Activated CD4-positive, alpha-beta T cell treated with anti-CD3 and anti-CD28 coated beads, Interleukin-2, amount 50 U/mL, for 4 hours (primary cell): ENCODE results near the gene ADM2.
A peak's percentile ranks its signal among the peaks of the same experiment; 100 is the strongest.

Experiments
- DNase-seq, 2 experiments: peaks; one replicate each; pipeline ENCODE4 v3.0.0-alpha.2; 2020

Gene ADM2

DNA sequence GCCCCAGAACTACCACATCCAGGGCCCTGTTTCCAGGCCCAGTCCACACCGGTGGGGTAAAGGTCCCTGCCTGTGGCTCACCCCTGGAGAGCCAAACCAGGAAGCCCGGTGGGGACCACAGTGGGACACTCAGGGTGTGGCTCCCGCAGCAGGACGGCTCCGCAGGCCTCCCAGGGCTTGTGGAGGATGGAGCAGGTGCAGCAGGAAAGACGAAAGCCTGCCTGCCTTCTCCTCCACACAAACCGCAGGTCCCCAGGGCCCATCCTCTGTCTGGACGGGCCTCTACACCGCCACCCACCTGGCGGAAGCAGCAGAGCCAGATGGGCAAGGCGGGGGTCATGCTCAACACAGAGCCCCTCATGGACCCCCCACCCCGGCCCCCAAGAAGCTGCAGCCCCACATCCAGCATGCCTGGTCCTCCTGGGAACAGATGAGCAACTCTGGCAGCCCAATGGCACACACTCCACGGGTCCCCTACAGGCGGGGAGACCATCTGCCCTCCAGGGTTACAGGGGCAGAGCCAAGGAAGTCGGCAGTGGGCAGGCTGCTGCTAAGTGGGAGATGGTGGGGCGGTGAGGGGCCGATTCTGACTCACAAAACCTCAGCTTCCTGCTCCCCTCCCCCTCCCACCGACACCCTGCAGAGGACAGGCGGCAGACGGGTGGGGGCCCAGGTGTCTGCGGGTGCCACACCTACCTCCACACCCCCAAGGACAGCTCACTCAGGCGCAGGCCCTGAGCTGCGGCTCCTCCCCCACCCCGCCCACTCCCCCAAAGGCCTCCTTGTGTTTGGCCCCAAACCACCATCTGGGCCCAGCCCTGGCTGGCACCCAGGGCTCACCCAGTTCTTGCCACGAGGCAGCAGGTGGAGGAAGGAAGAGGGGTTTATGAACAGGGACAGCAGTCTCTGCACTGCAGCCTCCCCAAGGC lies 11.7 kb upstream of the ADM2 start:
- DNase-seq = peak; percentile 94

- DNase-seq = no peak
Observed at GRCh38 chr22:50470491-50470890, 10.9 kb upstream of the ADM2 start.

DNA sequence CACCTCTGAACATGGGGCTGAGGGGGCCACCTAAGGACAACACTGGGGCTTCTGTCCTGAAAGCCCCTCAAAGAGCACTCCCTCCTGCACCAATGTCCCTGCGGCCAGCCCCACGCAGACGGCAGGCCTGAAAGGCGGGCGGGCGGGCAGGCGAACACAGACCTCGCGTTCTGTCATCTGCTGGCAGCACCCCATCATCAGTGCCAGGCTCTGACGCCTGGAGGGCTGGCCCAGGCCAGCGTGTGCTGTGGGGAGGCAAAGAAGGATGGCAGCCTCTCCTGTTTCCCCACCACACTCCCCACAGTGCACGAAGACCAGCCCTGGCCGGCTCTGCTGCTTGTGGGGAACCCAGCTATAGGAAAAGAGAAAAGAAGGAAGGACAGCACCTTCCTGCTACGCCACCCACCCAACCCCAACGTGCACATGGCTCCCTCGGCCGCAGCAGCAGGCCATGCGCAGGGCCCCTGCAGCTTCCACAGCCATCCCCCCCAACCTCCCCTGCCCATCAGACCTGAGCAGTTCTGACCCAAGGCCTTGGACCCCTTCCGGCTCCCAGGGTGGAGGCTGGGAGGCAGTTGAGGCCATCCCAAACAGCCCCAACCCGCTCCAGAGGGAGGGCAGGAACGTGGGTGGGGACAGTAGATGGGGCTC lies 10.0 kb upstream of the ADM2 start:
- DNase-seq = no peak

- no peak for DNase-seq
Observed at GRCh38 chr22:50471962-50472361, 9.4 kb upstream of the ADM2 start.

DNA sequence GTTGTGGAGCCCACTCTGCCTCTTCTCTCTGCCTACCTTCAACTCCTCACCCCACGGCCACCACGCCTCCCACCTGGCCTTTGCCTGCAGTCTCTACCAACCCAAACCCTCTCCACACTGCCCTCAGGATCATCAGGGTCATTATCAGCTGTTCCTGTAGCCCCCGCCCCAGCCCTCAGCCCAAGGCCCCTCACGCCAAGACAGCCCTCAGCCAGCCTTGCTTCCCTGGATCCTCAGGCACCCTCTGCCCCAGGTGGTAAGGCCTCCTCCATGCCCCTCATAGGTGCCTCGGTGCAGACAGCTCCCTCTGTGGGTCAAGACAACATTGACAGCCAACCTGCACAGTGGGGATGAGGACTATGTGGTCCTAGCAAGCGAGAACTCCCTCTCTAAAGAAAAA lies 8.3 kb upstream of the ADM2 start:
- peak; percentile 39 to 45 for DNase-seq

DNA sequence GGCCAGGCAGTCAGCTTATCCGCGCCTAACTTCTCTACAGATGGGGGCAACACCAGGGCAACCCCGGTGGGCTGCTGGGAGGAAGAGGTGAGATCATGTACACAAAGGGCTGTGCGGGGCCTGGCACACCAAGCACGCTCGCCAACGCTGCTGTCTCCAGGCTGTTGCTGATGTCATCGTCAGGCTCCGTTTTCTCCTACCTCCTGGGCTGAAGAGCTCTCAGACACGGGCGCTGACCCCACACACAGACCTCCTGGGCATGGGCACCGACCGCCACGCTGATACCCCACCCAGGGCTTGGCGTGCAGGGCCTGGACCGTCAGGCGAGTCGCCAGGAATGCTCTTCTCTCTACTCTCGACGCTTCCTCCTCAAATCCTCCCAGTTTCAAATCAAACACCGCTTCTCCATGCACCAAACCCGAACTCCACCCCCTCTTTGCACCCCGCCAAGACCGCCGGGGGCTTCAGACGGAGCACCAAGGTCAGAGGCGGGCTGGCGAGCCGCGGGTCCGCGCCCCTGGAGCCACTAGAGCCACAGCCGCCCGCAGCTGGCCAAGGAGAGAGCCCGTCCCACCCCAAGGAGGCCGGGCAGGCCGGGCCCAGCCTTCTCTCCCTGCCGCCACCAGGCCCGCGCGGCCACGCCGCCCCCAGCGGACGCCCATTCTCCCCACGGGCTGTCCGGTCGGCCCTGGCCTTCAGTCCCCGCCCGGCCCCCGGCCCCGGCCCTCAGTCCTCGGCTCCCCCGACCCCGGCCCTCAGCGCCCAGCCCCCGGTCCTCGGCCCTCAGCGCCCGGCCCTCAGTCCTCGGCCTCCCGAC lies 7.3 kb upstream of the ADM2 start:
- DNase-seq = peak in 1 of 2 experiments; percentile 21

GRCh38 chr22:50474710-50475651 lies 6.4 kb upstream of the ADM2 start, which contains the start of gene SBF1:
Gene SBF1, minus strand, starts transcription at chr22:50475035. Its CDS starts 195 bp downstream, at chr22:50474840.
- peak; percentile 80 to 81 for DNase-seq

GRCh38 chr22:50475652-50476002 lies 5.7 kb upstream of the ADM2 start:
- DNase-seq = no peak

GRCh38 chr22:50476868-50477267 lies 4.5 kb upstream of the ADM2 start:
- DNase-seq = no peak

DNA sequence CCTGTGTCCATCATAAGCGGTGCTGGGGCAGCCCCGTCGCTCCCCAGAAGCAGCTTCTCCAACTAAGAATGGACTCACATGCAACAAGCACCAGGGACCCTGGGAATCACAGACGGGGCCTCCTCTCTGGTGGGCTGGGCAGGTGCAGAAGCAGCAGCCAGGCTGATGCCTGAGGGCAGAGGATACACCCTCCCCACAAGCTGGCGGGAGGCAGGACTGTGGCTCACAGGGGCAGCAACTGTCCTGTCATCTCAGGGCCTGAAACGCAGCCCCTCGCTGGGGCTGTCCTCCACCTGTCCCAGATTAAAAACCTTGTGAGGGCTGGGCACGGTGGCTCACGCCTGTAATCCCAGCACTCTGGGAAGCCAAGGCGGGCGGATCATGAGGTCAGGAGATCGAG lies 3.4 kb upstream of the ADM2 start:
- DNase-seq = no peak

DNA sequence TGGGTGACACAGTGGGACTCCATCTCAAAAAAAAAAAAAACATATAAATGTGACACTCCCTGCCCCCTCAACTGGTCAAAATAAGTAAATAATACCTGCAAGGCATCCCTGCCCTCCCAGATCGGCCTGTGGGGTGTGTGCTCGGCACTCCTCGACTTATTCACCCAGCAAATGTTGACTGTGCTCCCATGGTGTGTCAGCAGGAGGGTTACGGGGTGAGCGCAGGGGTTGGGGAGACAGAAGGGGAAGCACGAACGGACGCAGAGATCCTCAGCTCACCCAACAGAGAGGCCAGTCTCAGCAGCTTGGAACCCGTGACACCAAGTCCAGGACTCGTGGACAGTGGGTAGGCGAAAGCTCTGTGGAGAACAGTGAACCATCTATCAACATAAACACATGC lies 1.6 kb upstream of the ADM2 start:
- DNase-seq = no peak

GRCh38 chr22:50481045-50481439 lies 301 bp upstream of the ADM2 start:
- DNase-seq = no peak

GRCh38 chr22:50482107-50483074 lies 1.0 kb downstream of the ADM2 start:
- DNase-seq = no peak

- no peak for DNase-seq
Observed at GRCh38 chr22:50483106-50483505, 1.8 kb downstream of the ADM2 start.

DNA sequence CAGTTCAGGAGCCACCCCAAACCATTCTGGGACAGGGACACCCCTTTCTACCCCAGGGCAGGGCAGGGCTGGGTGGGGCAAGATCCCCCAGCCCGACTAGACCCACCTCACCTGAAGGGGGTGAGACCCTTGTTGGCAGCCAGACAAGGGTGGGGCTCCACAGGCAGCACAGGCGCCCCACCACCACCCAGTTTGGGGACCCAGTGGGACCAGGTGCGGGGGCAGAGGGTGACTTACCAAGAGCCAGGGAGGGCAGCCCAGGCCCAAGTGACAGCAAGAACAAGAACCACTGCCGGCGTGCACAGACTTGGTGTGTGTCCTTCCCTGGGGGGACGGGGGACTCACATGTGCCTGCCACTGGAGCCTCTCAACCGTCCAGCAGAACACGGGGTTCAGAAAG lies 2.2 kb downstream of the ADM2 start:
- DNase-seq = no peak

DNA sequence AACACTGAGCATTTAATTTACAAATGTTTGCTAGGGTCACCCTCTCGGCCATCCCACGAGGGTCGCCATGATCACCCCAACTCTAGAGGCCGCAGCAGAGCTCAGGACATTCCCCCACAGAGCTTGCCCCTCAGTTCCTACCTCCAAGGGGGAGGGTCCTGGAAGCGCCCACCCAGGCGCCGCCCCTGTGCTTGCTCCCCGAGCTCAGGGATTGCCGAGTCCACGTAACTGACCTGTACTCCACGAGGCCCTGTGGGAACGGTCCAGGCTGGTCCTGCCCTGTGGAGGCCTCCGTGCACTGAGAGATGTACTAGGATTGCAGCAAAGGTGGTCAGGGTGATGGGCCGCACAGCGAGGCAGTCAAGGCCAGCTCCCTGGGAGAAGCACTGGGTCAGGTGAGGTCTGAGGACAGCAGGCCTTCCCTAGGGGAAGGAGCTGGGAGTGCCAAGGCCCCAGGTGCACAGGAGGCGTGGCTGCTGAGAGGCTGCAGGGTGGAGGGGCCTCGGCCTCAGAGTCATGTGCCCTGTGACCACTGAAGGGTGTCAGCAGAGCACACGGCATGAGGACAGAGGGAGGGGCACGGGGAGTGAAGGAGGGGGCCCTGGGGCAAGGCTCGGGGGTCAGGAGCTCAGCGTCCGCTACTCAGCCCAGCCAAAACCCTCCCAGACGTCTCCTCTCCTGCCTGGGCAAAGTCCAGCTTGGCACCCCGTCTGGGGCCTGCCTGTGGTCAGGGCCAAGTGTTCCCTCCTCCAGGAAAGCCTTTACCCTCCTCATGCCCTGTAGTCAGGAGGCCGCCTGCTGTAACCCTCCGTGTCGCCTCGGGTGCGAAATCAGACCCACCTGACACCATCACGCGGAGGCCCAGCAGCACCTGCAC lies 2.9 kb downstream of the ADM2 start:
- no peak for DNase-seq

DNA sequence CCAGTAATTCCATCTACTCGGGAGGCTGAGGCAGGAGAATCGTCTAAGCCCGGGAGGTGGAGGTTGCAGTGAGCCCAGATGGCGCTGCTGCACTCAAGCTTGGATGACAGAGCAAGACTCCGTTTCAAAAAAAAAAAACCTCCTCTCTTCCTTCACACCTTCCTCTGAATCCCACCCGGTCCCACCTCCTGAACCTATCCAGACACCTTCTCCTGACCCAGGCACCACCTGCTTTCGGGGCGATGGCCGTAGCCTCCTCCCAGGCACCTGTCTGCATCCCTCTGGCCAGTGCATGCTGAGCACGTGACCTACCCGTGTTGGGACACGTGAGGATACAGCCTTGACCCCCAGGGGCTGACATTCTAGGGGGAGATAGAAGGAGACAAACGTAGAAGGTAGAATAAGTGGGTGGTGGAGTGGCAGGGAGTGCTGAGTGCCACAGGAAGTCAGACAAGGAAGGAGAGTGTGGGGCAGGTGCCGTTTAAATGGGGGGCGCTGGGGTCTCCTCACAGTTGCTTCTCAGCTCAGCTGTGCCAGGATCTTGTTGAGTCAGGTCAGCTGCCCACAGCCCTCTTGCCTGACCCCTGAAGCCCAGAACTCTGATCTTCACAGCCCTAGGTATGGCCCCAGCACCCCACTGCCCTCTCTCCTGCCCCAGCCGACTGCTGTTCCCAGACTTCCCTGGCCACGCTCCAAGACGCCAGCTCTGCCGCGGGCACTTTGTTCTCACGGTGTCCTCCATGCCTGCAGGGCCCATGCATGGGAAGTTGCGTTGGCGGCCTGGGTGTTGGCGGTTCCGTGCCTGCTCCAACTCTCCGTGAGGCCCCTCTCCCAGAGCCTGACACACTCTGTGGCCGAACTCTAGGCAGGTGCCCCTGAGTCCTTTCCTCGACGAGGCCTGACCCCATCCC lies 4.1 kb downstream of the ADM2 start:
- DNase-seq = no peak

DNA sequence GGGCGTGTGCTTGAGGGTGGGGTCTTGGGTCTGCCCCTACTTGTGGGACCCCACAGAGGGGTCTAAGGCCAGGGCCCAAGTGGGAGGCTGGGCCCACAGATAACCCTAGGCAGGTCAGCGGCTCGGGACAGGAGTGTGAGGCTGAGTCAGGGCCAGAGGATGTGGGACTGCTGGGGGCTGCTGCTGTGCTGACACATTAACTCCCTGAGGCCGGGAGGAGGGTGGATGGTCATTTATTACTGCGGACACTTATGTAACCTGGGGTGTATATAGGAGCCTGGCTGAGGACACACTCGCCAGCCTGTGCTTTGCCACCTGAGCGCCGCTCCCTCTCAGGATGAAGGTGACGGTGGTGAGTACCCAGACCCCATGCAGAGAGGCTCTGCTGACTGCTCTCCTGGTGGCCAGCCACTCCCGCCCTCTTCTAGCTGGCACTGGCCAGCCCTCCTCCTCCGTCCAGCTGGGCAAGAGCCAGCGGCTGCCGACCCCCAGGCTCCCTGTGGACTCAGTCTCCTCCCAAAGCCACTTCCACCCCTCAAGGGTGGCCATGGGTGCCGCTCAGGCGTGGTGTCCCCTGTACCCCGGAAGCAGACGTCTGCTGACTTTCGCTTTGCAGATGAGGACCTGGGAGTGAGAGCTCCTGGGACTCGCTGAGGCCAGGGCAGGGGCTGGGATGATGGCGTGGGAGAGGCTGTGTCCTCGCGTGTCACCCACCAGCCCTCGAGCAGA lies 5.4 kb downstream of the ADM2 start, which contains the start of gene MIOX:
TSS of gene MIOX (plus strand) at position 299 of the 729 bp plus-strand sequence. CDS start at position 338, 39 bp downstream.
- DNase-seq = no peak
